ENCODE measurements around the gene PHF2. TPM values are rescaled to one million over a fixed set of nuclear protein-coding genes. Genes with fewer than 3 reads are reported as not detected.

The PHF2 gene
- total RNA-seq, 1 experiment from 2014 or later: 11.6 TPM

DNA sequence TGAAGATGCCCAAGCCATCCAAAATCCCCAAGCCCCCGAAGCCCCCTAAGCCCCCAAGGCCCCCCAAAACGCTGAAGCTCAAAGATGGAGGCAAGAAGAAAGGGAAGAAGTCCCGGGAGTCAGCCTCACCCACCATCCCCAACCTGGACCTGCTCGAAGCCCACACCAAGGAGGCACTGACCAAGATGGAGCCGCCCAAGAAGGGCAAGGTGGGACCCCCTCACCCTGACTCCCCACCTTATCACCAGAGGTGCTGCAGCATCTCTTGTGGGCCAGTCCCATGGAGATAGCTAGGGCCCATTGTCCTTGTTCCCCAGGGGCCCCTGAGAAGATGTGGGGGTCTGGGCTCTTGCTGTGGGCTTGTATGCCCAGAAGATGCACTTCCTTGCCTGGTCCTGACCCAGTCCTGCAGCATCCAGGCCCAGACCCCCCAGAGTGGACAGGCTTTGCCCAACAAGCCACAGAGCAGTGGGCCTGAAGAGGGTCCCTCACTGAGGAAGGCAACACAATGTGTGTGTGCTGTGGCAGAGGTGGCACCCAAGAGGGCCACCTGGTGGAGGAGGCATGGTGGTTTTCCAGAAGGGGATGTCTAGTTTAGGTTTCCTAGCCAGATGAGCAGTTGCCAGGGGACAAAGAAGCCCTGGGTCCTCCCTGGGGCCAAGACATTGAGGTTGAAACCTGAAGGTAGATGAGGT lies 84.1 kb downstream of the PHF2 start:
- H3K4me3 Mint-ChIP-seq: no peak overlapping the region
- no peaks in the 10 kb centered on the region for H3K27me3 Mint-ChIP-seq (ENCODE audit: low read depth)
- no peak for TF ChIP-seq ESRRA (CRISPR knock-in tag; IDR thresholded peaks at IDR 0.05; ENCODE audit: borderline replicate concordance)
- TF ChIP-seq EMX1 (CRISPR knock-in tag; IDR thresholded peaks at IDR 0.05): no peak
- TF ChIP-seq ZNF425 (CRISPR knock-in tag; conservative IDR thresholded peaks at IDR 0.05): no peak
- no peak for TF ChIP-seq ZNF263 (CRISPR knock-in tag; IDR thresholded peaks at IDR 0.05; ENCODE audit: low read depth)
- TF ChIP-seq ERG (CRISPR knock-in tag; IDR thresholded peaks at IDR 0.05): no peak
- no peak for TF ChIP-seq NR3C1 (CRISPR knock-in tag; conservative IDR thresholded peaks at IDR 0.05; ENCODE audit: low read depth)
- TF ChIP-seq GABPB1 (CRISPR knock-in tag; IDR thresholded peaks at IDR 0.05): no peak
- TF ChIP-seq FOXJ3 (CRISPR knock-in tag; IDR thresholded peaks at IDR 0.05; ENCODE audit: borderline replicate concordance): no peak
- TF ChIP-seq HMGXB4 (CRISPR knock-in tag; IDR thresholded peaks at IDR 0.05): no peak
- no peaks in the 10 kb centered on the region for H3K4me1 Mint-ChIP-seq
- ATAC-seq (no peak), DNase-seq (ENCODE audit: low spot score) (peak; percentile 7)
- no peaks in the 10 kb centered on the region for H3K9me3 Mint-ChIP-seq
- peaks cover 7% of the 10 kb centered on the region; the same call in 1 of the 2 replicates for H3K36me3 Mint-ChIP-seq
- ChIA-PET CTCF (no interaction called here), POLR2A (no interaction called here)
- H3K27ac Mint-ChIP-seq: no peak overlapping the region

GRCh38 chr9:93661591-93661990 lies 85.2 kb downstream of the PHF2 start:
- CTCF ChIA-PET: no interaction called here

More at GRCh38 chr9:93661591-93661990, 85.2 kb downstream of the PHF2 start:
- Mint-ChIP-seq H3K27ac (no peak overlapping the region), H3K4me3 (no peak overlapping the region), H3K27me3 (ENCODE audit: low read depth) (no peaks in the 10 kb centered on the region), H3K9me3 (no peaks in the 10 kb centered on the region), H3K4me1 (no peaks in the 10 kb centered on the region), H3K36me3 (peaks cover 7% of the 10 kb centered on the region; the same call in 1 of the 2 replicates)
- POLR2A ChIA-PET: no interaction called here
- TF ChIP-seq ZSCAN18 (CRISPR knock-in tag; IDR thresholded peaks at IDR 0.05): no peak
- no peak for TF ChIP-seq HMGXB4 (CRISPR knock-in tag; IDR thresholded peaks at IDR 0.05)
- no peak for TF ChIP-seq JUN (CRISPR knock-in tag; IDR thresholded peaks at IDR 0.05)
- no peak for TF ChIP-seq NFYB (CRISPR knock-in tag; conservative IDR thresholded peaks at IDR 0.05; ENCODE audit: low read depth)
- no peak for TF ChIP-seq FOXP1 (CRISPR knock-in tag; IDR thresholded peaks at IDR 0.05; ENCODE audit: borderline replicate concordance)
- no peak for TF ChIP-seq HMGA2 (CRISPR knock-in tag; IDR thresholded peaks at IDR 0.05)
- TF ChIP-seq, protein P1, sequence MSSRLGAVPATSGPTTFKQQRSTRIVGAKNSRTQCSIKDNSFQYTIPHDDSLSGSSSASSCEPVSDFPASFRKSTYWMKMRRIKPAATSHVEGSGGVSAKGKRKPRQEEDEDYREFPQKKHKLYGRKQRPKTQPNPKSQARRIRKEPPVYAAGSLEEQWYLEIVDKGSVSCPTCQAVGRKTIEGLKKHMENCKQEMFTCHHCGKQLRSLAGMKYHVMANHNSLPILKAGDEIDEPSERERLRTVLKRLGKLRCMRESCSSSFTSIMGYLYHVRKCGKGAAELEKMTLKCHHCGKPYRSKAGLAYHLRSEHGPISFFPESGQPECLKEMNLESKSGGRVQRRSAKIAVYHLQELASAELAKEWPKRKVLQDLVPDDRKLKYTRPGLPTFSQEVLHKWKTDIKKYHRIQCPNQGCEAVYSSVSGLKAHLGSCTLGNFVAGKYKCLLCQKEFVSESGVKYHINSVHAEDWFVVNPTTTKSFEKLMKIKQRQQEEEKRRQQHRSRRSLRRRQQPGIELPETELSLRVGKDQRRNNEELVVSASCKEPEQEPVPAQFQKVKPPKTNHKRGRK (CRISPR knock-in tag; IDR thresholded peaks at IDR 0.05; ENCODE audit: borderline replicate concordance): no peak
- TF ChIP-seq ETV6 (CRISPR knock-in tag; IDR thresholded peaks at IDR 0.05): no peak
- TF ChIP-seq RELA (CRISPR knock-in tag; IDR thresholded peaks at IDR 0.05; ENCODE audit: borderline replicate concordance): no peak
- ATAC-seq (no peak), DNase-seq (ENCODE audit: low spot score) (no peak)
